ENCODE measurements around the gene FAP.

Gene FAP, protein sequence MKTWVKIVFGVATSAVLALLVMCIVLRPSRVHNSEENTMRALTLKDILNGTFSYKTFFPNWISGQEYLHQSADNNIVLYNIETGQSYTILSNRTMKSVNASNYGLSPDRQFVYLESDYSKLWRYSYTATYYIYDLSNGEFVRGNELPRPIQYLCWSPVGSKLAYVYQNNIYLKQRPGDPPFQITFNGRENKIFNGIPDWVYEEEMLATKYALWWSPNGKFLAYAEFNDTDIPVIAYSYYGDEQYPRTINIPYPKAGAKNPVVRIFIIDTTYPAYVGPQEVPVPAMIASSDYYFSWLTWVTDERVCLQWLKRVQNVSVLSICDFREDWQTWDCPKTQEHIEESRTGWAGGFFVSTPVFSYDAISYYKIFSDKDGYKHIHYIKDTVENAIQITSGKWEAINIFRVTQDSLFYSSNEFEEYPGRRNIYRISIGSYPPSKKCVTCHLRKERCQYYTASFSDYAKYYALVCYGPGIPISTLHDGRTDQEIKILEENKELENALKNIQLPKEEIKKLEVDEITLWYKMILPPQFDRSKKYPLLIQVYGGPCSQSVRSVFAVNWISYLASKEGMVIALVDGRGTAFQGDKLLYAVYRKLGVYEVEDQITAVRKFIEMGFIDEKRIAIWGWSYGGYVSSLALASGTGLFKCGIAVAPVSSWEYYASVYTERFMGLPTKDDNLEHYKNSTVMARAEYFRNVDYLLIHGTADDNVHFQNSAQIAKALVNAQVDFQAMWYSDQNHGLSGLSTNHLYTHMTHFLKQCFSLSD

DNA sequence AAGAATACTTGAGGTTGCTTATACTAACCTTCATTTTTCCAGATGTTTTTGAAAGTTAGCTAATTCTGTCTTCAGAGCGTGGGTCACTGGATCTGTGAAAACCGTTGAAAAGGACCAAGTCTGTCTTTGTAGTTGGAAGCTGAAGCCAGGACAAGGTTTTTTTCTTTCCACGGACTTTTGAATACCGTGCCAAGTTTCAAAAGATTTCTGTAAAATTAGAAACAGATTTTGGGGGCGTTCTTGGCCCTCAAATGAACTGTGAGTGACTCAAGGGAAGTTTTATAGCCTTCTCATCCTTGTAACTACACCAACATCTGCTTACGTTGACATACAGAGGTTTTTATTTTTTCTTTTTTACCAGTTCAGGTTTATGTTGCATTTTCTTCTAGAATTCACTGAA lies at the start of gene FAP:
FAP (minus strand) TSS at position 152 of the 400 bp plus-strand sequence; CDS start at position 34, 118 bp downstream.
- no peak for DNase-seq (ENCODE audit: low read depth)

DNA sequence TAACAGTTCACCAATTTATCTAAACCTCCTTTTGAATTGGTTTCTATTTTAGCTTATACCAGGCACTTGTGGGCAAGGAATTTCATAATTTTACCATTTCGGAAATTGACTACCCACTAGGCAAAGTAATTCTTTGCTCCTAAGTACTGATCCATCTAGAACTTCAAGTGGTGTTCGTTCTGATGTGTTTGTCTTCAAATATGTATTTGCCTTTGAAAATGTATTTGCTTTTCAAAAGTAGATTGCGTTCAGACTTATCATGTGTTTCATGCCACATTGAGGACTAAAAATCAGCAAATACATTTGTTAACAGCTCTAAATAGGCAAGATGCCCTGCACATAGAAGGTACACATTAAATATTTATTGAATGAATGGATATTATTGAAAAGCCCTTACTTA lies 48.5 kb upstream of the FAP start:
- no peak for DNase-seq (ENCODE audit: low read depth)

DNA sequence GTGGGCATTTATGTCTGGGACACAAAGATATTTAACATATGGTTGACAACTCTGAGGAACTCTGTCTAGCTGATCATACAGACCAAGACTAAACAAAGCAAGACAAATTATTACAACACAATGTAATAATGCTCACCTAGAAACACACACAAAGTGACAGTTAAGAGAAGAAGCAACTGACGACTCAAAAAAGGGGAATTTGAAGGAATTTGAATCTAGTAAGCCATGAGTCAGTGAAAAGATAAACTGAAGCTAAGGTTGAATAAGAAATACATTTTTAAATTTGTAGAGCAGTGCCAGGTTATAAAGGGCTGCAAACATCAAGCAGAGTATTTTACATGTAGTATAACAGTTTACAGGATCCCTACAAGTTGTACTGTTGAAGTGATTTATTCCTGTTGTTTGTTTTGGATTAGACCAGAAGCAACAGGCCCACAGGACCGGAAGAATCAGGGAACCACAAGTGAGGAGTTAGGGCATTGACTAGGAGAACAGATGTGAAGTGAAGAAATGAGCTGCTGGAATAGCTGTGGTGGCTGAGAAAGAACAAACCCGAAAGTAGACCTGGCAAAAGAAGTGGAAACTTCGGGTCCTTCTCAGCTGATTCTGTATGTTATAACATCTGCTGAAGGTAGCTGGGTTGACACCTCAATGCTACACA lies 39.6 kb upstream of the FAP start:
- DNase-seq (ENCODE audit: low read depth), result no peak

DNA sequence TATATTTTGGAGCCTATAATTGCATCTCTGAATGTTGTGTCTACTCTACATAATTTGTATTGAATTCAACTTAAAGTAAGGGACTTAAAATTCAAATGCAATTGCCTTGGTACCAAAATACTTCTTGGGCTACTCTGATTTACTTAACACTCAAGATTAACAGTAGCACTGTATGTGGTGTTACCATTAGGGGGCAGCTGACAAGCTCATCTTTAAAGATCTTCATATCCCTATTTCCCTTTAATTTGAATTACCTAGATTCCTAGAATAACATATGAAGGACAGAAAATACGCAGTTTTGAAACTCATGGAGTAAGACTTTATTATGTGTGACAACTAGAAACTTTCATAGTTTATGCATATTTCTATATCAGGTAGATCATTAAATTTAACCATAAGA lies 37.4 kb upstream of the FAP start:
- DNase-seq (ENCODE audit: low read depth), result no peak

DNA sequence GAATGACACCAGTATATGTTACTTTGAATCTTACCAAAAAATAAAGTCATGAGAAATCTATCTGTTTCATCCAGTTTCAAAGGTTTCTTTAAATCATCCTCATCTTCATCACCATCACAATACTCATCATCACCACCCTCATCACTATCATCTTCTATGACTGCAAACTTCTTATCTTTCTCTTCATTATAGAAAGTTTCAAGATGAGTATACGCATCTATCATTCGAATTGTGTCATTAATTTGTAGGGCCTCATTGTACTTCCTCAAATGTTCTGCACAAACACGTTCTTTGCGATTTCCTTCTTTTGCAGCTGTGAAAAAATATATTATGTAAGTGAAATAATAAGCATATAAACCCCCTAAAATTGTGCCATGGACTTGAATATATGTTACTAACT lies 34.1 kb upstream of the FAP start:
- DNase-seq (ENCODE audit: low read depth), result no peak

DNA sequence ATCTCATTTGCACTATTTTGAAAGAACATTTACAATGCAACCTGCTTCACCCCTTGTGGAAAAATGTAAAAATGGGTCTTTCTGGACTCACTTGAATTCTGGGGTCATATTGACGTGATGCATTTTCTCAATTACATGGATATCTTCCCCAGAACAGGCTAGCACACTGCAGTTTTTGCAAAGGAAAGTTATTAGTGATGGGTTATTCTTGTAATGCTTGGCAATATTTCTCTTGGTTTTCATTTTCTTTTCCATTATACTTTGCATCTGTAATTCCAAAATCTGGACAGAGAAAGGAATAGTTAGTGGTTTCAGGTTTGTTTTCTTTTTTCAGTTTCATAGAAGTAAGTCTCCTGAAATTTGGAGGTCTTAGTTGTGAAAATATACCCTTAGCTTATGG lies 24.8 kb upstream of the FAP start:
- no peak for DNase-seq (ENCODE audit: low read depth)

DNA sequence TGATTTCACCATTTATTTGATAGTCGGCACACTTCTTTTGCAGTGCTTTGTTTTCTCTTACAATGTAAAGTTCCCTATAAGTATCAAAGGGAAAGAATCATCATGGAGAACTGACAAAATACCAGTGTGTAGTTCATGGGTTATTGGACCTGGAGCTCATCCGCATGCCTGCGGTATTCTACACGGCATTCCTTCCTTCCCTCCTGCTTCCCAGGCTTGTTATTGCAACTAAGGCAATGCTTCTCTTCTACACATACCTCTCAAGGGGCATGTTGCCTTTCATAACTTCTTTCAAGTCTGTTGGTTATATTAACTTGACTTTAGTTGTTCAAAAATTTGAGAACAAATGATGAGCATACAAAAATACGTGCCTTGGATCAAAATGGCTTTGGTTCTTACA lies 24.3 kb upstream of the FAP start:
- no peak for DNase-seq (ENCODE audit: low read depth)

DNA sequence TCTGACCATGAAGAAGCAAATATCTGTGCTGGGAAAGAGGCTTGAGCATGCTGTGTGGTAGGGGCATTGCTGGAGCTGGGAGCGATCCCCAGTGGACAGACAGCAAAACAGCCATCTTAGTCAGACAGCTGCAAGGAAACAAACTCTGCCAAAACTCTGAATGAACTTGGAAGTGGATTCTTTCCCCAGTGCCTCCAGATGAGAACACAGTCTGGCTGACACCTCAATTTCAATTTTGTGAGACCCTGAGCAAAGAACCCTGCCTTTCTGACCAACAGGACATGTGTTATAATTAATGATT lies 23.2 kb upstream of the FAP start:
- DNase-seq (ENCODE audit: low read depth), result no peak

DNA sequence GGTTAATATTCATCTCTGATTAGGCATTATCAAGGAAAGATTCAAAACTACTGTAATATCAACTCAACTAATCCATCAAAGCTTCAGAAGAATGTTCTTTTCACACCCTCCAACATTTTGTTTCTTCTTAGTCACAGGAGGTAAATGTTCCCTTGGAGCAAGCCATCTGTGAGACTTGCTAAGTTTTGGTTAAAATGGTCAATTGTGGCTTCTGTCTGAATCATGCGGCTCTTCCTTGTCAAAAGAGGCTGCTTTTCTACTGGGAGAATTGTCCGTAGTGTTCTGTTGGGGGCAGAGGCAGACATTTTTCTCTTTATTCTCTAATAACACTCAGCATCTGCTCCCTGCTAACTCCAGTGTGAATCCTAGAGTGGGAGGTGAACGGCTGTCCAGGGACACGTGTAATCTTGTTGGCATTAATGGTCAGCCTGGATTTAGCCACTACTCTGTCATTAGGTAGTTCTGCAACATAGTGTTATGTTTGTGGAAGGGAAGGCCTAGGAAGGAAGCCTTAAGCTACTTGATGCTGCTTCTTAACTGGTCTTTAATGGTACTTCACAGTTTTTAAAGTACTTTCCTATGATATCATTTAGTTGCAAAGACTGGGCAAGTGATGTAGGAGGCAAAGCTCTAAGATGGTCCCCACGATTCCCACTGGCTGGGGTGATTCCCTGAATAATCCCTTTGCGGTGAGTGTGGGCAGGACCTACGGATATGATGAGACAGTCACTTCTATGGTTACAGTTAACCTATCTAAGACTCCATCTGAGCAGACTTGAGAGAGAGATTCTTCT lies 22.6 kb upstream of the FAP start:
- no peak for DNase-seq (ENCODE audit: low read depth)

DNA sequence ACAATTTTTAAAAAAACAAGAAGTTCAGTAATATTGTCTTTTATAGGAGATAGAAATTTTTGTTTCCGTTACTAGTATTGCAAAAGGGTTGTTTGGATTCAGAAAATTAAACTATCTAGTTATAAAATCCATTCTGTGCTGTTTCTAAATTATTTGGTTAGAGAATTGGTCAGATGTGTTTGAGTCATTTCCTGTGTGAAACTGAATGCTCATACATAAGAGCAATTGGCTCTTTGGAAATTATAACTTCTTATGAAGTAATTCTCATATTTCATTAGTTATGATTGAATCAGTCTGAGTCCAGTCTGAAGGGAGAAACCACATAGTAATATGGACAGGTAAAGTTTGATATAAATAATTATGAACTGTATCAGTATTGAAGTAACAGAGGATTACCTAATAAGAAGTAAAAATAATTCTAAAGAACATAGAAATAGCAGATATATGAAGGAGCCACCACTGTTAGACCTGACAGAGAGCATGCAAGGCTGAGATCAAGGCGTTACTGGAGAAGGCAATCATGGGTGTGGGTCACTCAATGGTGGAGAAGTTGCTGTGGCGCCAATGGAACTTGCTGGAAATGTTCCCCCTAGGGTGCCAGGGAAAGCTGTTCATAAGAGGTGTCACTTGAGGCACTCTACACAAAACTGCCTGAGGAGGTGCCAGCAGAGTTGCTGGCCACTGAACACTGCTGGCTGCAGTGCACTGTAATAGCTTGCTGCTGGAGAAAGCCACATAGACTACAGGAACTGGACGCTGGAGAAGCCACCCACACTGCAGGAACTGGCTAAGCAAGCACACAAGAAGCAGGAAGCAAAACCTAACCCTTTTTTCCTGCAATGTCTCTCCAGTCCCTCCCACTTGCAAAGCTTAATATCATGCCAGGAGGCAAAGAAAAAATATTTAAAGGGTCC lies 18.0 kb upstream of the FAP start:
- peak; percentile 0 for DNase-seq (ENCODE audit: low read depth)

DNA sequence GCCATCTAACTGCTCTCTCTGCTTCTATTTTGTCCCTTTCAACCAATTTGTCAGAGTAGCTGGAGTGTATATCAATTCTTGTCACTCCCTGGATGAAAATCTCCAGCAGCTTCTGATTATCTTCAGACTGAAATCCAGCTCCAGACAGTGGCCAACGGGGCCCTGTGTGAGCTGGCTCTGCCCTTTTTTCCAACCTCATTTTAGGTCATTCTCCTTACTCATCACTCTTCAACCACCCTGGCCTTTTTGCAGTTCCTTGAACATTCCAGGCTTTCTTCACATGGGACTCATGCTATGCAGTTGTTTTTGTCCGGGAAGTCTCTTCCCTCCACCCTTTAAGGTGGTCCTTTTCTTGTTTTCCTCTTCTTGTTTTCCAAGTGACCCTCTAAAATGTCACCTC lies 15.4 kb upstream of the FAP start:
- DNase-seq (ENCODE audit: low read depth), result no peak

DNA sequence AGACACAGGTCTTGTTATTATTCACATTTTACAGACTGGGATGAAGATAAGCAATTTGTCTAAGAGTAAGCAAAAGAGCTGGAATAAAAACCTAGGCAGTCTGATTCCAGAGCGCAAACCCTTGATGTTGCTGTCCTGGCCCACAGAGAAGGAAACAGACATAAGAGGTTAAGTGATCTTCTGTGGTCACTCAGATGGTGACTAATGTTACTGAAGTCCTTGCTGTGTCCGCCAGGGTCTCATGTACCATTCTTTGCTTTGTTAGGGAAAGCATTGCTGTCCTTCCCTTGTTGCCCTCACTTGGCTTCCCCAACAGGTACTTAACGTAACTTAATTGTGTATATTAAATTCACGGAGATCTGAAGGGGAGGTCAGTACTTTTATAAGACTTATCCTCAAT lies 14.9 kb upstream of the FAP start:
- no peak for DNase-seq (ENCODE audit: low read depth)

DNA sequence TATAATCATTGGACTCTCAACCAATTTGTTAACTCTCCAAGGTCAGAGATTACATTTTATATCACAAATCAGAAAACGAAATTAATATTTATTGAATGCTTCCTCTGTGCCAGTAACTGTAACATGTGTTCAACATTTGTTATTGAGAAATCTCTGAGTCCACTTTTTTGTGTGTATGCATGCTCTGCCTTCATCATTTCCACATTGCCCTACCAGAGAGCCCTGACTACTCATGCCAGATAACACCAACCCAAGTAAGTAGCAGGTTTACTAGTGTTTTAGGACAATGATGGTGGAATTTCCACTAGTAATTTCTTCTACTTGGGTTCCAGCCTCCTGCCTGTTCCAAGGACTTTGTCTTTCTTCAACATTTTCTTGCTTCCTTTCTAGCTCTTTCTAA lies 14.2 kb upstream of the FAP start:
- DNase-seq (ENCODE audit: low read depth), result no peak

DNA sequence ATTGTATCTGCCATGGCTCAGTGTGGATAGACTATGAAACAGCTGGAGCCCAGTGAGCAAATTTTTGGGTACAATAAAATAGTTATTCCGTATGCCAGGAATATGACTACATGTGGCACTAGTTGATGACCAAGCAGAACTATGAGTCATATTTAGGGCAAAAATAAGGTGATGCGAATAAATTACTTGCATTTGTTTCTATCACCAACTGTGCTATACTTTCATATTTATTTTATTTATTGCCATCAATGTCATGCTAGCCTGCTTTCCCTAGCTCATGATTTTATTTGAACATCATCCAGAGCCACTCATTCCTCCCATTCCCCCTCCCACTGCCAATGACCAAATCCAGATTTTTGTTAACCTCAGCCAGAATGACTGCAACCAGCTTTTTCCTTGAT lies 13.3 kb upstream of the FAP start:
- DNase-seq (ENCODE audit: low read depth), result no peak

DNA sequence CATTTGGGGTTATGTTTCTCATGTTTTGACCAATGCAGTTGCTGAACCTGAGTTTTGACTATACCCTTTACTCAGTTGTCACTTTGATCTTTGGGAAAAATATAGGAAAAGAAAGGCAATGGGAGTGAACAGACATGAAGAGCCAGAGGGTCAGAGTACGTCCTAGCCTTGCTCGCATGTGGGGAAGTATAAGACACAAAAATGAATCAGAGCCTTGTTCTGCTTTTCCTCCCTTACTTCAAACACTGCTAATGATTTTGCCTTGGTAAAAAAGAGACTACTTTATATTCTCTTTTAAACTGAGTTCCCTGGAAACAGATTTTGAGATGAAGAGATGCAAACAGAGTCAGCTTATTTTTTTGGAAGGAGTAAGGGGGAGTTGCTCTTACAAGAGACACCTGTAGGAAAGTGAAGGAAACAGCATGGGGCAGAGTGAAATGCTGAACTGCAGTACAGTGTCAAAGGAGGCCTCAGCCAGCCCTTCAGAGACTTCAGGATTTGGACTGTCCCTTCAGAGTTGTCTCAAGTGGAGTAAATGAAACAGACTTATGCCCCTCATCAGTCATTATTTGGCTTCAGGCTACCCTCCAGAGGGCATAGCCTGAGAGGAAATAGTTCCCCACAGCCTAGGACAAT lies 11.1 kb upstream of the FAP start:
- no peak for DNase-seq (ENCODE audit: low read depth)

DNA sequence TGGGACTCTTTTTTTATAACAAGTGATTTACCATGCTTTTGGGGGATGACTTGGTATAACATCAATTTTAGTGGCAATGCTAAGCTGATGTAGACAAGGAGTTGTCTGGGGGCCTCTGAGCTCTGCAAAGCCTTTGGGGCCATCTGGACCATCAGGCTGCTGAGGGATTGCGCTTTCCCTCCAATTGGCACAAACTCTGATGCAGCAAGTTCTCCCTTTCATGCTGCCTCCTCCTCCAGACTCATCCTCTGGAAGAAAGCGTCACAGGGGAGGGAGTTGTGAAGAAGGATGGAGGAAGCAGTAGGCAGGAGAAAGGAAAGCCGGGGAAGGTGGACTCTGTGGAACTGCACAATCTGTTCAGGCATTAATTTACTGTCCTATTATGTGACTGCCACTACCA lies 10.2 kb upstream of the FAP start:
- no peak for DNase-seq (ENCODE audit: low read depth)

DNA sequence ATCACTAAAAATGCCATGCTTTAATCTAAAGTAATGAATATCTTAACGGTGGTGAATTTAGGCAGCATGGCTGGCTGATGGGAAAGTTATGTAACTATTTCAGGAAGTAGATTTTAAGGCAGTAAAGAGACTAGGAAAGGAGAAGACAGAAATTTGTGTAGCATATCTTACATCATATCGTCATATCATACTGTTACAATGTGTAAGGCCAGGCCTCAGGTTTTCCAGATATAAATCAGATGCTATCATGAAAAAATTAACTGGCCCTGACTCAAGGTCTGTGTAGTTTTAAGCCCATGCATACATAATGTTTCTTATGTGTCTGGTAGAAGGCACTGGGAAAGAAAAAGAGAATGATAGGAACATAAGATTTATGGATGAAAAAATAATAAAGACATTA lies 8.9 kb upstream of the FAP start:
- no peak for DNase-seq (ENCODE audit: low read depth)

DNA sequence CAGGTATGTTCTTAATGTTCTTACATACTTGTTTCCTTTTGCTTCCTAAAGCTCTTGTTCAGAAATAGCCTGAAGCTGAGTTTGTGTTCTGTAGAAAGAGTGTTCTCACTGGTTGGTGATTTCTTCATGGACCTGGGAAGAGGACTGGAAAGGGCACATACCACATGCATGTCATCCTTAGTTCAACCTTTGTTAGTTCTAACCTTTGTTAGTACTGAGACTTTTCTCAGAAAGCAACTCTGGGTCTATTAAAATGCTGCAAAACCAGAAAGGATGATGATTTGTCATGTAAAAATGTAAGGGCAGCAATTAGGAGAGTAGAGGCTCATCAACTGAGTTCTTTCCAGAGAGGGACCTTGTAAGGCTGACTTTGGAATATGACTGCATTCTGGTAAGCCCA lies 2.5 kb upstream of the FAP start:
- no peak for DNase-seq (ENCODE audit: low read depth)

DNA sequence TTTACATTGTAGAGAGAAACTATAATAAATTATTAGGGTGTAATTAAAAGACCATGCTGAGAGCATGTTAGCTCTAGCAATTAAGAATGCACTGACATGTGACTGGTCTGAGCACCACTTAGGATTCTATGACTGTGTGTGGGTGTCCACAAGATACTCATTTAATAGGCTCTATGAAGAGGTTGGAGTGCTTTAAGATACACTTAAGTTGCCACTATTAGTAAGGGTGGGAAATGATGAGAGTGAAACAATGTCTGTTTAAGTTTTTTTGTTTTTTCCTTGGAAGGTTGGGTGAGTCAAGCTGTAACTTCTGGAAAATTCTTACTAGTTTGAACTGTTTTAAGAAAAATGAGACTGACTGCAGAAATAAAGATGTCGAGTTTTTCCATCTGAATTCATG lies 1.8 kb upstream of the FAP start:
- no peak for DNase-seq (ENCODE audit: low read depth)

DNA sequence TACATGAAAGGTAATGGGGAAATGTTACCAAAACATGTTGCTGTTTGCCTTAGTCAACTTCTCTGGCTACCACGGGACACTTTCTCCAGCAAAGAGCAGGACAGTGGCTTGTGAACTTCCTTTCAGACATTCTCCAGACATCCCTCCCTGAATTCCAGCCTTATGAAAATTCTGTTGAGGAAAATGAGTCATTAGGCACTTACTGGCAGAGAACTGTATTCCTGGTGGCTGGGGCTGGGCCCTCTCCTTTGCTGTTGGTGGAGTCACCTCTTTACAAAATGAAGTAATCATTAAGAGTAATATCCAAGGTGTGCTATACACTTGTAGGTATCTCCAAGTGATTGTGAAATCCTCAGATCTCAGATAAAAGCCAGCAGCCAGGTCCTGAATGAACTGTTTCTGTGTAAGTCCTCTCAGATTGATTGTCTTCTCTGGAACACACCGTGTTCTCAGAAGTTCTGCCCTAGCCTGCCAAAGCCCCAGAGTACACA lies 1.3 kb upstream of the FAP start:
- DNase-seq (ENCODE audit: low read depth), result no peak

DNA sequence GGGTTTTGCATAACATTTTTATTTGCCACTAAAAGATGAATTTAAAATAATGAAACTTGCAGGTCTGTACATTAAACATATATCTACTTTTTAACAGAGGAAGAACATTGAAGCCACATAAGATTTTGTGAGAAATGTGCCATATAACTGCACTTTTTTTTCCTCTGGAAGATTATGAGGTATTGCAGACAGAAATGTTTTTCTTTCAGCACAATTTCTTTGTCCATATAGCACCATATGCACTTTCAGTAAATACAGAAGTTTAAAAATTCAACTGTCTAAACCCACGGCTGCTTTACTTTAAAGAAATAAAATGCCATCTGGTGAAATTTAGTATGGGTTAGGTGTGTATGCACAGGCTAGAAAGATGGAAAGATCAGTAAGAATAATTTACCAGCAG lies 470 bp upstream of the FAP start:
- DNase-seq (ENCODE audit: low read depth), result no peak

Measured in stimulated activated CD8-positive, alpha-beta memory T cell treated with anti-CD3 and anti-CD28 coated beads, Interleukin-12 subunit alpha, Interleukin-12 subunit beta, amount 100 ng/mL, for 4 hours (primary cell).